HCT116 (cell line): ENCODE measurements around the gene RIOK2. TPM values are rescaled to one million over a fixed set of nuclear protein-coding genes. Genes with fewer than 3 reads are reported as not detected.

ENCODE experiments used
- ATAC-seq: fragments of 200-7000 bp; cut with Tn5 transposase; 2 replicates; pipeline ENCODE4 v1.9.1; 2020; ENCODE audit warnings: mild to moderate bottlenecking, moderate library complexity
- BruUV-seq: library from RNA; stranded (reverse); fragments of 400-500 nt; replicated peaks from 2 replicates; lab custom pipeline; 2021; lab: Mats Ljungman, UMichigan
- CTCF ChIA-PET: fragments of 300-600 bp; sonication (Branson Sonifier 250); formaldehyde crosslinking; loops from one replicate; lab custom pipeline; 2021; ENCODE audit warnings: antibody characterized with exemption; lab: Charles Lee
- POLR2A ChIA-PET: fragments of 300-600, 350-600 bp; sonication (Branson Sonifier 250); formaldehyde crosslinking; loops from one replicate; lab custom pipeline; 2021; ENCODE audit warnings: antibody characterized with exemption; lab: Charles Lee
- RAD21 ChIA-PET, 2 experiments: fragments of 300-600 bp; sonication (Branson Sonifier 250); formaldehyde crosslinking; loops; one replicate each; lab custom pipeline; 2023; ENCODE audit warnings: low total read pairs in 2 of 2; ENCODE audit not compliant: uncharacterized antibody in 2 of 2, unreplicated experiment in 2 of 2, low non-redundant PET in 1 of 2; lab: Charles Lee
- DNase-seq: peaks from one replicate; pipeline ENCODE4 v3.0.0-alpha.2; 2010; ENCODE audit warnings: low read depth, low spot score
- H2AFZ ChIP-seq: fragments of 200-600 bp; shearing (Covaris generic), sonication (generic); 2 replicates; pipeline ENCODE4 v1.6.1; 2017; ENCODE audit warnings: low read depth, mixed run types, mixed read lengths, antibody characterized with exemption, low read length; ENCODE audit not compliant: poor library complexity, severe bottlenecking
- H3K27ac ChIP-seq: 2 replicates; pipeline ENCODE4 v1.5.1; 2012; ENCODE audit warnings: low read depth, low read length
- H3K27me3 ChIP-seq: fragments of 200-600 bp; sonication (generic); 2 replicates; pipeline ENCODE4 v1.6.1; 2016; ENCODE audit warnings: mixed run types, low read length, mixed read lengths; ENCODE audit not compliant: insufficient read depth
- H3K36me3 ChIP-seq, 2 experiments: fragments of 200-500 bp in 1 of 2; fragments of 200-600 bp in 1 of 2; sonication (Bioruptor generic) in 1 of 2; sonication (generic) in 1 of 2; 2 replicates each; pipeline versions ENCODE4 v1.5.1 to v1.6.1; 2014 to 2016; ENCODE audit warnings: low read length in 2 of 2, inconsistent platforms in 1 of 2, mixed read lengths in 1 of 2, mixed run types in 1 of 2; ENCODE audit not compliant: insufficient read depth in 2 of 2, control insufficient read depth in 1 of 2
- H3K4me1 ChIP-seq, 2 experiments: fragments of 200-600 bp in 1 of 2; sonication (generic) in 1 of 2; 2 replicates each; pipeline versions ENCODE4 v1.5.1 to v1.6.1; 2012 to 2017; ENCODE audit warnings: low read length in 2 of 2, inconsistent platforms in 1 of 2, mild to moderate bottlenecking in 1 of 2, mixed read lengths in 1 of 2, mixed run types in 1 of 2, moderate library complexity in 1 of 2; ENCODE audit not compliant: insufficient read depth in 2 of 2, control insufficient read depth in 1 of 2
- H3K4me2 ChIP-seq: fragments of 200-600 bp; sonication (generic); 2 replicates; pipeline ENCODE4 v1.6.1; 2017; ENCODE audit warnings: mixed run types, low read length, mixed read lengths
- H3K4me3 ChIP-seq, 2 experiments: fragments of 200-600 bp in 1 of 2; sonication (generic) in 1 of 2; replicated peaks in 1 of 2; 2 replicates each; pipeline ENCODE4 v1.5.1; 2011 to 2016; ENCODE audit warnings: low read length in 2 of 2, control low read depth in 1 of 2, low read depth in 1 of 2, mild to moderate bottlenecking in 1 of 2, mixed read lengths in 1 of 2, mixed run types in 1 of 2
- H3K79me2 ChIP-seq: fragments of 200-600 bp; sonication (generic); 2 replicates; pipeline ENCODE4 v1.6.1; 2017; ENCODE audit warnings: mild to moderate bottlenecking, mixed run types, low read length, moderate library complexity, mixed read lengths; ENCODE audit not compliant: insufficient read depth
- H3K9ac ChIP-seq: fragments of 200-600 bp; sonication (generic); 2 replicates; pipeline ENCODE4 v1.6.1; 2016; ENCODE audit warnings: low read length, mixed read lengths
- H3K9me2 ChIP-seq: fragments of 200-600 bp; sonication (generic), shearing (Covaris generic); 2 replicates; pipeline ENCODE4 v1.6.1; 2017; ENCODE audit warnings: mixed run types, mild to moderate bottlenecking, moderate library complexity; ENCODE audit not compliant: insufficient read depth
- H3K9me3 ChIP-seq, 2 experiments: fragments of 200-500 bp in 1 of 2; fragments of 200-600 bp in 1 of 2; sonication (Bioruptor generic) in 1 of 2; sonication (generic) in 1 of 2; 2 replicates each; pipeline ENCODE4 v1.6.1; 2014 to 2017; ENCODE audit warnings: low read length in 2 of 2, mixed read lengths in 2 of 2, inconsistent platforms in 1 of 2, low read depth in 1 of 2, mild to moderate bottlenecking in 1 of 2, mixed run types in 1 of 2, moderate library complexity in 1 of 2; ENCODE audit not compliant: control insufficient read depth in 1 of 2, insufficient read depth in 1 of 2
- H4K20me1 ChIP-seq: fragments of 200-600 bp; sonication (generic), shearing (Covaris generic); 2 replicates; pipeline ENCODE4 v1.6.1; 2017; ENCODE audit warnings: mixed run types, mild to moderate bottlenecking, moderate library complexity; ENCODE audit not compliant: insufficient read depth
- EZH2 ChIP-seq: fragments of 200-600 bp; sonication (generic); IDR thresholded peaks from 2 replicates; pipeline ENCODE4 v1.6.1; 2017; ENCODE audit warnings: antibody characterized with exemption, mixed run types
- EZH2phosphoT487 ChIP-seq: fragments of 200-600 bp; IDR thresholded peaks from 2 replicates; pipeline ENCODE4 v1.6.1; 2018; ENCODE audit warnings: antibody characterized with exemption, borderline replicate concordance
- FOSL1 ChIP-seq: IDR thresholded peaks from 2 replicates; pipeline ENCODE4 v1.6.1; 2012; ENCODE audit warnings: low read depth
- MAX ChIP-seq: IDR thresholded peaks from 2 replicates; pipeline ENCODE4 v1.6.1; 2012
- RAD21 ChIP-seq: IDR thresholded peaks from 2 replicates; pipeline ENCODE4 v1.6.1; 2012; ENCODE audit warnings: low read depth, mild to moderate bottlenecking
- REST ChIP-seq: IDR thresholded peaks from 2 replicates; pipeline ENCODE4 v1.6.1; 2012; ENCODE audit warnings: low read depth
- SIN3A ChIP-seq: IDR thresholded peaks from 2 replicates; pipeline ENCODE4 v1.6.1; 2012; ENCODE audit warnings: low read depth
- SP1 ChIP-seq: IDR thresholded peaks from 2 replicates; pipeline ENCODE4 v1.6.1; 2012; ENCODE audit warnings: low read depth
- SRF ChIP-seq: IDR thresholded peaks from 2 replicates; pipeline ENCODE4 v1.6.1; 2012; ENCODE audit warnings: low read depth
- TCF7L2 ChIP-seq: IDR thresholded peaks from 2 replicates; pipeline ENCODE4 v1.7.0; 2011; ENCODE audit warnings: borderline replicate concordance, inconsistent platforms; ENCODE audit not compliant: insufficient read depth, insufficient read length; ENCODE audit errors: extremely low read depth
- ZFX ChIP-seq: fragments of 450-650 bp; IDR thresholded peaks from 2 replicates; pipeline ENCODE4 v1.6.1; 2017
- ZNF274 ChIP-seq: fragments of 200-500 bp; sonication (Bioruptor generic); IDR thresholded peaks from 2 replicates; pipeline ENCODE4 v1.6.1; 2014; ENCODE audit warnings: mild to moderate bottlenecking, low read depth, low read length, inconsistent platforms
- intact Hi-C: fragments of 100-400 bp; cut with micrococcal nuclease; formaldehyde crosslinking; loops from 2 replicates; pipeline ENCODE4 v1.10.0; 2022
- total RNA-seq: library from RNA; stranded (reverse); gene quantifications from one replicate; pipeline ENCODE4 v1.2.1, GENCODE V29; 2021; ENCODE audit not compliant: unreplicated experiment
- TF ChIP-seq, protein P1 (sequence below): IDR thresholded peaks from 2 replicates; pipeline ENCODE4 v1.6.1; 2011; ENCODE audit warnings: mild to moderate bottlenecking, low read length, moderate library complexity; ENCODE audit not compliant: insufficient replicate concordance; ENCODE audit errors: extremely low read depth

Gene RIOK2
- total RNA-seq, 1 experiment from 2014 or later, result 27.1 TPM

DNA sequence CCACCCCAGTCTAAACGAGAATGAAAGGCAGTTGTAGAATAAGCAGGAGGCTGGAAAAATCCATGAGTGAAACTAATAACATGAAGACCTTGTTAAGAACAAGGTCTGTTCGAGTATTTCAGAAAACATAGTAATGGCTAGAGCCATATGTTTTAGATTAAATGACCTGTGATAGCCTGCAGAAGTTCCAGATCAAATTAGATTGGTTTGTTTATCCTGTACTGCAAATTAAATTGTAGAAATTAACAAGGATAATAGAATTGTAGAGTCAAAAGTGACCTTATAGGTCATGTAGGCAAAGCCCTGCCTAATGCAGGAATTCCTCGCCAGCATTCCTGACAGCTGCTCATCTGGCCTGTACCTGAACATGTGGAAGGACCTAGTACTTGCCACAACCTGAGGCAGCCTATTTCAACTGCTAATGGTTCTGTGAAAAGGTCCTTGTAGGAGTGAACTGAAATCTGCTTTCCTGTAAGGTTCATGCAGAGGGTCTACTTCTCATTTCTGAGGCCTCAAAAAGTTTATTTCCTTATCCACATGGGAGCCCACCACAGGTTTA is 57.8 kb downstream of the RIOK2 start (continued):
- TF ChIP-seq SIN3A, result no peak
- TF ChIP-seq TCF7L2, result no peak
- TF ChIP-seq FOSL1, result no peak
- no peak for TF ChIP-seq REST
- TF ChIP-seq MAX, result no peak
- no peak for TF ChIP-seq SP1

- no peaks in the 10 kb centered on the region for H3K79me2 ChIP-seq
- intact Hi-C loops, result no loop called here
- DNase-seq (no peak), ATAC-seq (no peak)
- ChIA-PET RAD21 (no interaction called here), CTCF (no interaction called here), POLR2A (no interaction called here)
- H4K20me1 ChIP-seq, result no peaks in the 10 kb centered on the region
- no peak overlapping the region for H3K27ac ChIP-seq
- H3K4me1 ChIP-seq, result peaks cover 0 to 5% of the 10 kb centered on the region in 2 experiments; a peak in 2 of 4 replicates
- H3K9ac ChIP-seq, result no peak overlapping the region
- peak overlapping the region; percentile 30; the same call in 1 of the 2 replicates for H3K4me2 ChIP-seq
- H3K9me2 ChIP-seq, result no peaks in the 10 kb centered on the region
- H3K9me3 ChIP-seq, result no peaks in the 10 kb centered on the region
- no TSS peak for BruUV-seq
- TF ChIP-seq RAD21 (no peak), ZFX (no peak), ZNF274 (no peak), EZH2phosphoT487 (no peak), EZH2 (no peak), SRF (no peak)
- TF ChIP-seq, protein P1, sequence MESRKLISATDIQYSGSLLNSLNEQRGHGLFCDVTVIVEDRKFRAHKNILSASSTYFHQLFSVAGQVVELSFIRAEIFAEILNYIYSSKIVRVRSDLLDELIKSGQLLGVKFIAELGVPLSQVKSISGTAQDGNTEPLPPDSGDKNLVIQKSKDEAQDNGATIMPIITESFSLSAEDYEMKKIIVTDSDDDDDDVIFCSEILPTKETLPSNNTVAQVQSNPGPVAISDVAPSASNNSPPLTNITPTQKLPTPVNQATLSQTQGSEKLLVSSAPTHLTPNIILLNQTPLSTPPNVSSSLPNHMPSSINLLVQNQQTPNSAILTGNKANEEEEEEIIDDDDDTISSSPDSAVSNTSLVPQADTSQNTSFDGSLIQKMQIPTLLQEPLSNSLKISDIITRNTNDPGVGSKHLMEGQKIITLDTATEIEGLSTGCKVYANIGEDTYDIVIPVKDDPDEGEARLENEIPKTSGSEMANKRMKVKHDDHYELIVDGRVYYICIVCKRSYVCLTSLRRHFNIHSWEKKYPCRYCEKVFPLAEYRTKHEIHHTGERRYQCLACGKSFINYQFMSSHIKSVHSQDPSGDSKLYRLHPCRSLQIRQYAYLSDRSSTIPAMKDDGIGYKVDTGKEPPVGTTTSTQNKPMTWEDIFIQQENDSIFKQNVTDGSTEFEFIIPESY, result no peak
- no peaks in the 10 kb centered on the region for H3K27me3 ChIP-seq
- no peak overlapping the region for H2AFZ ChIP-seq
- H3K4me3 ChIP-seq, result no peak overlapping the region
- no peaks in the 10 kb centered on the region for H3K36me3 ChIP-seq
Measured at GRCh38 chr5:97124335-97124734, 58.7 kb downstream of the RIOK2 start.
